ENCODE results near the gene RABL3.
A peak's percentile ranks its signal among the peaks of the same experiment; 100 is the strongest.
"Not testable (repeated sequence)": the region's sequence is repeated elsewhere in the genome, so short reads cannot be mapped to it uniquely, and the experiment has no call there.

Gene RABL3

GRCh38 chr3:120743556-120744195 is 1.4 kb upstream of the RABL3 start:
- DNase-seq: no peak

- peak; percentile 25 for DNase-seq
These were observed 591 bp upstream of the RABL3 start for GRCh38 chr3:120742849-120743365.

DNA sequence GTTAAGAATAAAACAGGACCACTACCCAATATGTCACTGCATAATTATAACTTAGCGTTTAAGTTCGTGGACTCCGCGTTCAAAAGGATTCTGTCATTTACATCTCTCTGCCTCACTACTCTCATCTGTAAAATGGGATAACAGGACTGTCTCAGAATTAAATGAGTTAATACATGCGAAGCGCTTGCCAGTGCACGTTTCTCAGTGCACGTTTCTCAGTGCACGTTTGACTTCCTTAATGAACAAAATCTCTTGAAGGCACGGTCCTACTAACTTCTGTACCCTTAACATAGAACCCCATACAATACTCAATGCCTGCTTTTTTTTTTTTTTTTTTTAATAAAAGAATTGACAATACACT is 499 bp downstream of the RABL3 start:
- DNase-seq: no peak

GRCh38 chr3:120741320-120741719 is 996 bp downstream of the RABL3 start:
- DNase-seq: no peak

DNA sequence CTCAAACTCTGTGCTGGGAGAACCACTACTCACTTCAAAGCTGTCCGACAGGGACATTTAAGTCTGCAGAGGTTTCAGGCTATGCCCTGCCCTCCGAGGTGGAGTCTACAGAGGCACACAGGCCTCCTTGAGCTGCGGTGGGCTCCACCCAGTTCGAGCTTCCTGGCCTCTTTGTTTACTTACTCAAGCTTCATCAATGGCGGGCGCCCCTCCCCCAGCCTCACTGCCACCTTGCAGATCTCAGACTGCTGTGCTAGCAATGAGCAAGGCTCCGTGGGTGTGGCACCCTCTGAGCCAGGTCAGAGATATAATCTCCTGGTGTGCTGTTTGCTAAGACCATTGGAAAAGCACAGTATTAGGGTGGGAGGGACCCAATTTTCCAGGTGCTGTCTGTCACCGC is 4.3 kb downstream of the RABL3 start:
- not testable (repeated sequence) for DNase-seq

DNA sequence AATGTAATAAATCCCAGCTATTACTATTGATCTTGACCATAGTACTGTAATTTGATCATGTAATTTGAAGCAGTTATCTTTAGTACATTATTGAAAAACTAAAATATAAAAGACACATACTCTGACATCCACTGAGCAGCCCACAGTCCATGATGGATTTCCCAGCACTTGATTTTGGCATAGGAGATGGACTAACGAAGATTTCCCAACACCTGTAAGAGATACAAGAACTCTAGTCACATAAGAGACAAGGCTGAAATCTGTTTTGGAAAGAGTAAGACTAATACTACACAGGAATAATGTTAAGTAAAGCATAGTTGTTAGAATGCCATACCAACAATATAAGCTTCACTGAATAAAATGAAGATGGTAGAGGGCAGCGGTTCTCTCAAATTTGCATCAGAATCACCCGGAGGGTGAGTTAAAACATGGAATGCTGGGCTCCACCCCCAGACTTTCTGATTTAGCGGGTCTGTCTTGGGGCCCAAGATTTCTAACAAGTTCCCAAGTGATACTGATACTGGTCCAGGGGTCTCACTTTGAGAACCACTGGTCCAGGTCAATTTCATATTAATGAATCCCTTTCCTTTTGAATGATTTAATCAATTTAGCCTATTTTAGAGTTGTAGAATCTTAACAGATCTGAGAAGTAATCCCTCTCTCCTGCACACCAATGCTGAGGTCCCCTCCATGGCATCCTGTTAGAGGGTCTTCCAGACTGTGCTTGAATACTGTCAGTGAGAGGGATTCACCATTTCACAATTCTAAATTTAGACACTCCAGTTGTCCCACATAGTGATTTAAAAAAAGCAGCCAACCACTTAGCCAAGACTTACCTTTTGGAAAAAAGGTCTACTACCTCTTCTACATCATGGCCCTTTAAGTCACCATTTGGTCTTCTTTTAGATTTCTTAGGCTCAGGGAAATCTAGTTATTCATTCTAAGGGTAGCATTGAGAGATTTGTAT is 11.5 kb downstream of the RABL3 start:
- no peak for DNase-seq

DNA sequence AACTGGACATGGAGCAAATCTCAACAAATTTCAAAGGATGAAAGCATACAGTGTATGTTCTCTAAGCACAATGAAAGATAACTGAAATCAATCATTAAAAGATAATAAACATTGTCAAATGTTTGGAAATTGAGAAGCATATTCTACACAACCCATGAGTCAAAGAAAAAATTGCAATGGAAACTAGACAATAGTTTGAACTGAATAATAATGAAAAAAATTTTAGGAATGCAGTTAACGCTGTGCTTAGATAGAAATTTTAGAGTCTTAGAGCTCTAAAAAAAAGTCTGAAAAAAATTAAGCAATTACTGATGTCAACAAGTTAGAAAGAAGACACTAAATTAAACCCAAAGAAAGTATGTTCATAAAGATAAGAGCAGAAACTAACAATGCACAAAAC is 15.5 kb downstream of the RABL3 start:
- DNase-seq: no peak

DNA sequence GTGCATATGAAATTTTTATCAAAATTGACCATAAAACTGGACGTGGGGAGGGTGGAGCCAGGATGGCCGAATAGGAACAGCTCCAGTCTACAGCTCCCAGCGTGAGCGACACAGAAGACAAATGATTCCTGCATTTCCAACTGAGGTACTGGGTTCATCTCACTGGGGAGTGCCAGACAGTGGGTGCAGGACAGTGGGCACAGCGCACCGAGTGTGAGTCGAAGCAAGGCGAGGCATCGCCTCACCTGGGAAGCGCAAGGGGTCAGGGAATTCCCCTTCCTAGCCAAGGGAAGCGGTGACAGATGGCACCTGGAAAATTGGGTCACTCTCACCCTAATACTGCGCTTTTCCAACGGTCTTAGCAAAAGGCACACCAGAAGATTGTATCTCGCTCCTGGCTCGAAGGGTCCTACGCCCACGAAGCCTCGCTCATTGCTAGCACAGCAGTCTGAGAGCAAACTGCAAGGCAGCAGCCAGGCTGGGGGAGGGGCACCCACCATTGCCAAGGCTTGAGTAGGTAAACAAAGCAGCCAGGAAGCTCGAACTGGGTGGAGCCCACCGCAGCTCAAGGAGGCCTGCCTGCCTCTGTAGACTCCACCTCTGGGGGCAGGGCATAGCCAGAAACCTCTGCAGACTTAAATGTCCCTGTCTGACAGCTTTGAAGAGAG is 23.0 kb downstream of the RABL3 start:
- DNase-seq: peak; percentile 46

DNA sequence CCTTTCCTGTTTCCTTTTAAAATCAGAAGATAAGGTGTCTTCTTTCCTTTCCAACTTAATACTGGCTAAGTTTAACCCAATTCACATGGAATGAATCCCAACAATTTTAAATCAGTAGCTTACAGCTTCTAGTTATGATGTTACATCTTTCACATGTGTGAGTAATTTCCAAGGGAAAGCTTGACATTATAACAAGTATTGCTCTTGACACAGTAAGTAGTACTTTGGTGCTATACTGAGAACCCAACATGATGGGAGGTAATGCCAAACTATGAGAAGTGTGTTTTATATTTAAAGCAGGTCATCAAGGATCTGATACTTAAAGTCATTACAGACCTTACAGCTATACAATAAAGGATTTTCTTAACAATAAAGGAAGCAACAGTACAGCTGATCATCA is 29.1 kb downstream of the RABL3 start:
- no peak for DNase-seq

GRCh38 chr3:120710369-120710768 is 31.9 kb downstream of the RABL3 start:
- DNase-seq: no peak

- DNase-seq: no peak
These were observed 33.9 kb downstream of the RABL3 start for GRCh38 chr3:120708408-120708807.

DNA sequence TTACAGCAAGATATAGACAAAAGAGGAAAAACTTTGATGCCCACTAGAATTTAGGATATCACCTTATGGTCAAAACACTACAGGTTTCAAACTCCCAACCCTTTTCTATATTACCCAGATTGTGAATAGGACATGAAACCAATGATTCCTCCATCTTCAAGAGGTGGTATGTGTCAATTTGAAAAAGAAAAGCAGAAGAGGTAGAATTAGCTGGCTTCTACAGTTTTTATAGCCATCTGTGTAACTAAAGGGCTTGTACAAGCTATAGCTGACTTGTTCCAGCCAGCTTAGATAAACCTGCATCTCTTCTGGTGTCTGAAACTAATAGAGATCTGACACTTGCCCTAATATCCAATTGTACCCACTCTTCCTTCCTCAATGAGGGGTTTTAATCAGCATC is 35.4 kb downstream of the RABL3 start:
- no peak for DNase-seq

DNA sequence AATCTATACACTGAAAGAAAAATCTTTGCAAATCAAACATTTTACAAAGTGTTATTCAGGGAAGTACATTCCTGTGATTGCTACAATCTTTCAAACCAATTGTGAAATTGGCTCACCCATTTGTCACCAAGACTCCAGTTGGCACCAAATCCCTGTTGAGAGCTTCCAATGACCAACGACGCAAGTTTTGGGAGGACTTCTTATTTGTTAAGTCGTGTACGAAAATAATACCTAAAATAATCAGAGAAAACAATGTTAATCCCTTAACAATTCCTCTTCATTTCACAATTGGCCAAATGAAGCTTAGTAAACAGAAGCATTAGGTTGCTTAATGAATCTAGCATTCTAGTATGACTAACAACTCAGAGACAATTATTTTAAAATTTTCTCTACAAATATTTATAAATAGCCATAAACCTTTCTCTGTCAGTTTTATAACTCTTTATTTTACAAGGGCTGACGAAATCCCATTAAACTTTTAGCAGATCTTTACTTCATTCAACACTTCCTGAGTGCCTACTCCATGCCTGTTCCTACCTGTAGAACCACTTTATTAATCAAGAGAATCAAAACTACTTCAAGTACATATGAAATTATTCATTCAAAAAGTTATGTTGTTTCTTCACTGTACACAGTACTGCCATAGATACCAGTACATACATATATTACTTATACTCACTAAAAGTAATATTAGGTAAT is 36.3 kb downstream of the RABL3 start:
- DNase-seq: no peak

DNA sequence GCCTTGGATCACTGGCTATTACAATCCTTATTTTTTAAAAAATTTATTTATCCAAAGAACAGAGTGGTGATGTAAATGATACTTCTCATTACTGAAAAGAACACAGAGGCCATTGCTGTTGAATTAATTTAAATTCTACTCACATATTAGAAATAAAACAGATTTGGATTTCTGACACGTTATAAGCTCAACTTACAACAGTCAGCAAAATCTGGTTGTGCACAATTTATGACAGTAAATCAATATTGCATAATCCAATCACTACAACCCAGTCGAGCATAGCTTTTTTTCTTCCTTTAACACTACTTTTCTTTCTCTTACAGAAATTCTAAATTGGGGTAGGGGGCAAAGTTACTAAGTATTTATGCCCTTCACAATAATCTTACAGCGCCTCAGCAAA is 43.0 kb downstream of the RABL3 start:
- DNase-seq: no peak

DNA sequence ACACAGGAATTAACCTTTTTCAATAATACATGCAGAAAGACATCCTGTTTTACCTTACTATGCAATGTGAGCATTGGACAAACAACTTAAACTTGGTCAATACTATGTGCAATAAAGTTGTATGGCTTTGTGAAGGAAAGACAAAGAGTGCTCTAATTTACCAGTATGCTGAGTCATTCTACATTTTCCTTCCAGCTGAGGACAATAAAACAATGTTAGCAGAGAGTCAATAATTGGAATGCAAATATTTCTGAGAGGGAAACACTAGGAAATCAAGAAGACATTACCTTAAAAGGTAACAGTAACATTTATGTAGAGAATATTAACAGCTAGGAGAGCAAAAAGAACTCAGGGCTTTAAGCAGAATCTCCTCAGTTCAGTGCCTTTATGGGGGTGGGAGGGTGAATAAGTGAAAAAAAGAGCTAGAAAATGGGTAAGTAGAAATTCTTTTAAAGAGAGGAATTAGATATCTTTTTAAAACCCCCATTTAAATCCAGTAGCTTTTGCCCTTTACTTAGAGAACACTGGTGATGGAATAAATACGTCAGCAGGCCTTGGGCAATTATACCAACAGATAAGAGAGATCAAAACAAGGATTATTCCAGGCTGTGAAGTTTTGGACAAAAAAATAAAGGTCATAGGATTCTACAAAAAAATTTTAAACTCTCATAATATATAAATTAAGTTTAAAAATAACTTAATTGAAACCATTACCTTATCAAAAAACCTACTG is 48.7 kb downstream of the RABL3 start:
- DNase-seq: no peak

DNA sequence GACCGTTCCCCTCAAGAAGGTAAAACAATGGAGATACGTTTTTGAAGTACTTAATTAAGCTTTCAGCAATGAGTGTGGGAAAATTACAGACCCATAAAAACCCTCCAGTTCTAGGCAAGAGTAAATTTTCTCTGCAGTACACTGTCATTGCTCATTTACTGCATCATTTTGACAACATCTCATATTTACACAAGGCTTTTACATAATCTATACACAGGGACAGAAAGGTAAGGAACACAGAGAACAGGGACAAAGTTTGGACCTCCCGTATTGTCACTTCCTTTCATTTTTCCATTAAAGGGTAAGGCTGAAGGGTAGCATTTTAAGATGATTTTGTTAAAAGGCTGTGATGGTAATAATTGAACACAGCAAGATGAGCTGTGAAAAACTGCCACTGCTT is 52.9 kb downstream of the RABL3 start:
- no peak for DNase-seq

GRCh38 chr3:120688121-120688520 is 54.2 kb downstream of the RABL3 start:
- no peak for DNase-seq

- DNase-seq: no peak
These were observed 56.9 kb downstream of the RABL3 start for GRCh38 chr3:120685411-120685810.

DNA sequence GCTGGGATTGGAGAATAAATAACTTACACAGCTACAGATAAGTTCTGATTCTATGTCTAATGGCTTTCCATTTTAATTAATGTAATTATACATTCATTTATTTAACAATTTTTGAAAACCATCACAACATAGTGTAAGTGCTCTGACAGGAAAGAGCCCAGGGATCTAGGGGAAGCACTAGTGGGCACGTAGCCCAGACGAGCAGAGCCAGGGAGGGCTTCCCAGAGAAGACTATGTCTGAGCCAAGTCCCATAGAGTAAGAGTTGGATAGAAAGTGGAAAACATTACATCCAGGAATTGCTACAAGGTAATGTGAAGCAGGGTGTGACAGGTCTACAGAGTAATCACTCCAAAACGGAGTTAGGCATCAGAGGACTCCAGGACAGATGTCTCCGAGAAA is 57.4 kb downstream of the RABL3 start:
- DNase-seq: no peak

DNA sequence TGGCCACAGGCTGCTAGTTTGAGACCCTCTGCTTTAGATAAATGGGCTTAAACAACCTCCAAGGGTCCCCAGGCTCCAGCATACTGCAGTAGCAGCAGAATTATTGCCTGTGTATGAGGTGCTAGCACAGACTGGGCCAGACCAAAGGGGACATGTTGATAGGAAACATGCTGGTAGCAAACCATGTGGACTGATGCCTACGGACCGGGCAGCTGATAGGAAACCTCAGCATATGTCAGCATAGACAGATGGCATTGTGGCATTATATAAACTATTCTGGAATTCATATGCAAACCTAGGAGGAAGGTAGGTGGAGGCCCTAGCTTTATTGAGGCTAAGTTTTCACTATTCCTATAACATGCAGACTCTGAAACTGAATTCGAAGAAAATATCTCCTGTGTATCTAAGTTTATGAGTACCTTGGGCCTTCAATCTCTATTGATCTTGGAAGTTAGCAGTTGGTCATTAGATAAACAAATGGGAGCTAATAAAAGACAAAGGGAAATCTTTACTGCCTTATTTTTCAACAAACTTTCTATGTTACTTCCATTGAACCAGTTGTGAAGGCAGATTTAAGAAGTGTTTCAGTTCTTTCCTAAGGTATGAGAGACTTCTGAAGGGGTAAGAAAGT is 58.5 kb downstream of the RABL3 start:
- no peak for DNase-seq

GRCh38 chr3:120683213-120683612 is 59.1 kb downstream of the RABL3 start:
- DNase-seq: no peak

Measured in stimulated activated naive CD4-positive, alpha-beta T cell treated with Interleukin-2 at 50 U/mL for 16 hours (primary cell).